Hematopoietic multipotent progenitor cell treated with erythropoietin and hydrocortisone succinate and interleukin-3 and kit ligand, for 17 days (in vitro differentiated cells): Measurements from ENCODE around the gene DENND4B.

Experiments used
- DNase-seq: peaks from one replicate; pipeline ENCODE4 v3.0.0-alpha.2; 2015; ENCODE audit warnings: low spot score

The DENND4B gene

DNA sequence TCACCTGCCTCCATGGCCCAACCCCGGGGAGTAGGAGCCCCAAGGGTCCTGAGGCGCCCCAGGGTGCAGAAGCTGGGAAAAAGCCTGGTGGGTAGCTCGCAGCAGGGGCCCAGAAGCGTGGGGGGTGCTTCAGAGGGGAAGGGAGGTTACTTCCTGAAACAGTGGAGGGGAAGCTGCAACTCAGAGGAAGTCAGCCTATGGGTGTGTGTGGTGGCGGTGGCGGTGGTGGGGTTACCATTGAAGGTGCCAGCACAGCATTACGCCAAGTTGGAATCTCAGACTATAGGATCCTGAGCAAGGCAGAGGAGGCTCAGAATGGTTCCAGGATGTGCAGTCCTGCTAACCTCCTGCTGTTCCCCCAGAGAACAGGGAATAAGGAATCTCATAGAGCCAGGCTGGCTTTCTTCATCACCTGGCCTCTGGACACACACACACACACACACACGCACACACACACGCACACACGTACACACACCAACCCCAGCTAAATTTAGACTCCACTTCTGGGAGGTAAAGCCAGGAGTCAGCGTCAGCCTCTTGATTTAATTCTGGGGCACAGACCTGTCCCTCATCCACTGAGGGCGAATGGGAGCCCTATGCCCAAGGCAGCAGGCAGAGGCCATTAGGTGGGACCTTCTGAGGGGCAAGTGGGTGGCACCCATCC, 1.3 kb downstream of the DENND4B start:
- no peak for DNase-seq

- no peak for DNase-seq
These were observed 1.7 kb downstream of the DENND4B start for GRCh38 chr1:153944827-153945117.

DNA sequence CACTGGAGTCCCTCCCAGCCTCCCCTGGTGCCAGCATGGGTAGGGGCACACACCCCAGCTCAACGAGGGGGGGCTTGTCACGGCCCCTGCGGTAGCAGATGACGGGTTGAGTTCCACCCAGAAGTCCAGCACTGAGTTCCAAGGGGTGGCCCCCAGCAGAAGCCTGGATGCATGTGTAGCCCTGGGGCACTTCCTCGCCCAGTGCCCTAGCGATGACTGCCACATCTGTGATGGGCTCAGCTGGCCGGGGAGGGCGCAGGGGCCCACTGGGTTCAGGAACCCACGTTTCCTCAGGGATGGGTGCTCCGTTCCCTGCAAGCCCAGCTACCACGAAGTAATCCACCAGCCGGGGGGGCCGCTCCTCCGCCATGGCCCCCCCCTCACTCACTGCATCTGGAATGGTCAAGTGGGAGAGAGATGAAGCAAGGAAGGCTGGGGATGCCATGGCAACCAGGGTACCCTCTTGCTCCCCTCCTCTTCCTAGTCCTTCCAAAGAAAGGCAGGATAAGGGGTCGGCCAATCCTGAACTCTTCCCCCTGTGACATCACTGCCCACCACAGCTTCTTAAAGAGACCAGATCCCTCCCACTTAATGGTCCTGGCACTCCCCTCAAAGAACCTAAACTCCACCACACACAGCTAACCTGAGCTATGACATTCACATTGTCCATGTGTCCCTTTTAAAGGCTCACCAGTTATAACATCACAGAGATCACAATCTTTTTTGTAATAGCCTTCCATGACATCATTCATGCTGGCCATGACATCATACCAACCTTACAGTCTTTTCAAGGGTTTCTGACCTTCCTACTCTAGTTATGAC, 2.3 kb downstream of the DENND4B start:
- no peak for DNase-seq

DNA sequence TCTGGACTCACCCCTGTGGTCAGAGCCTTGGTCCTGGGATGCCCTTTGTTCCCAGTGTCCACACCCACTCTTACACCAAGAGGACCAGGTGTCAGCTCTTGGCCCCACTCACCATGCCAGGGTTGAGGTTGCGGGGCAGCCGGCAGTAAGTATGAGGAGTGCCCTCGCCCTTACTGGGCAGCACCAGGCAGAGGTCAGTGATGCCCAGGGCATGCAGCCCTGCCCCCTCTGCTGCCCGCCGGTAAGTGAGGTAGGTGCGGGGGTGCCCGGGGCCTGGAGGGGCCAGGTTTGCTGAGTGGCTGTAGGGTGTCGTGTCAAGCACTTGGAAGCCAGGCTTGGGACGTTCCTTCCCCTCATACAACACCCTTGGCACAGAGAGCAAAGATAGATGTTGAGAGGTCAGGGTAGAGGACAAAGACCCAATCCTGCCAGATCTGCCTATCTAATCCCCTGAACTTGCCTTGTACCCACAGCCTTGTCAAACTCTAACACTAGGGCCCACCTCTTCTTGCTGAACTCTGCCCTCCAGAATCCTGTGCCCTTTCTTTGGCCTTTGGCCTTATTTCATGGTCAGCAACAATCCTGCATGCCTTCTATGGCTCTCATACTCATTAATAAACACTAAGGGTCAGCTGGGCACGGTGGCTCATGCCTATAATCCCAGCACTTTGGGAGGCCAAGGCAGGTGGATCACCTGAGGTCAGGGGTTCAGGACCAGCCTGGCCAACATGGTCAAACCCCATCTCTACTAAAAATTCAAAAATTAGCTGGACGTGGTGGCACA, 3.6 kb downstream of the DENND4B start:
- no peak for DNase-seq

- no peak for DNase-seq
These were observed 4.4 kb downstream of the DENND4B start for GRCh38 chr1:153941826-153942725.

DNA sequence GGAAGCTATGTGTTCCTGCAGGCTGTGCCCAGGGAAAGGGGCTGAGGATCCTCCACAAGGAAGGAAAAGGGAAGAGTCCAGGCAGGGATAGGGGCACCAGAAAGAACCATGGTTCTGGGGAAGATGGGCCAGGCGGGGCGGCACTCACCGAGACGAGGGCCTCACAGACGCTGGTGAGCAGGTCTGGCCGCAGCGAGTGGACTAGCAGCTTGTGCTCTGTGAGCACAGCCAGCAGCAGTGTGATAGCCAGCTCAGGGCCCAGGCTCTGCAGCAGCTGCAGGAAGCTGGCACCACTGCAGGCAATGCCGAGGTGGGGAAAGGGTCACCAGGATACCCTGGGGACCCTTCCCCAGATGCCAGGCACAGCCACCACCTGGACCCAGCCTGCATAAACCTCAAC, 5.8 kb downstream of the DENND4B start:
- DNase-seq = no peak

- DNase-seq = no peak
These were observed 7.0 kb downstream of the DENND4B start for GRCh38 chr1:153939476-153939875.

DNA sequence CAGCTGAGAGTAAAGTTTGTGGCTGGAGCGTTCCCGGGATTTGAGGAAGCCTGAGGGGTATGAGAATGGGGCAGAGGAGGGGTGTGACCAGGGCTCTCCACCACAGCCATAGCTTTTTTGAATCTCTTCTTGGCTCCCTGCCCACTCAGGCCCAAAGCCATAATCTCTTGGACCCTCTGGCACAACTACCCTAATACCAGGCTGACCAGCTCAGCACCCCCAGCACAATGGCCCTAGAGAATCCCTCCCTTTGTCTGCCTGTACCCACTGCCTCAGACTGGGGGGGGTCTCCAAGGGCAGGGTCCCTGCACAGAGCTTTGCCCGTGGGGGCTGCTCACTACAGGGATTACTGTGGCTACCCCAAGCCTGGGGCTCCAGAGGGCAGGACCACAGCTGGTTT, 7.5 kb downstream of the DENND4B start:
- no peak for DNase-seq

DNA sequence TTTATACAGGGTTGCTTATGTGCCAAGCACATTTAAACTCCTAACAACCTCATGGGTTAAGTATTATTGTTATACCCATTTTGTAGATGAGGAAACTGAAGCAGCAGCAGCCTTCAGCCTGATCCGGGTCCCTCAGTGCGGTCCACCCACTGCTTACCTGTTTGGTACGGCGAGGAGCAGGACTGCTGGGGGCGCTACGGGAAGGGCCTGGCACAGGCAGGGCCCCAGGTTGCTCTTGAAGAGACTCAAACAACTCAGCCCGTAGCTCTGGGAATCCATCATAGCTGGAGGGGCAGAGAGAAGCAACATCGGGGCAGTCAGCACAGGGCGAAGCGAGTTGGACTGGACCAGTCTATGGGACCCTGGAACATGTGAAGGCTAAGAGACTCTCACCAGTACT, 9.2 kb downstream of the DENND4B start:
- no peak for DNase-seq

DNA sequence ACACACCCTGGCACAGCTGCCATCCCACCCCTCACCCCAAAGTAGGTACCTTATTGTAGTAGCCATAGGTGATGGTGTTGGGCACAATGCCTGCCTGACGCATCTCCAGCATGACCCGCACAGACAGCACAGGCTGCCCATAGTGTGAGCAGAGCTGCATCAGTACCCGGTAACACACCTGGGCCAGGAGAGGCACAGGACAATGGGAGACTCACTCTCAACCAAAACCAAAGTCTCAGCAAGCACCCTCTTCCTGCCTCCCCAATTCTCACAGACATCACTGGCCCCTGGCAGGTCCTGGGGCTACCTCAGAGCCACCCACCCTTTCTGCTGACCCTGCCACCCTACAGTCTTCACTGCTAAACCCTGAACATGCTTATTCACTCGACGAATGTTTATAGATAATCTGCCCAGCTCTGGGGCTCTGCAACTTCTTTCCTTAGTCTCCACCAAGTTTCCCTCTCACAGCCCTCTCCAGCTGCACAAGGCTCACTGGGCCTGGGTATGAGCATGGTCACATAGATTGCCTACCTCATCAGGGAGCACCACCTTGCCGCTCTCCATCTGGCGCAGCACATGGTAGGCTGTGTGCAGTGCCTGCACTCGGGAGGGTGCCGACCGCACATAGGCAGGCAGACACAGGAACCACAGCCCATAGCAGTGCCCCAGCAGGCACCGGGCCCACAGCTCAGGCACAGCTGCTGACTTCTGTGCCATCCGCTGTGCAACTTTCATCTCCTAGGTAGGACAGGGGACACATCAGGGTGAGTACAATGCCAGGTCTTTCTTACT, 10.3 kb downstream of the DENND4B start:
- no peak for DNase-seq

- no peak for DNase-seq
These were observed 11.8 kb downstream of the DENND4B start for GRCh38 chr1:153934746-153935145.

DNA sequence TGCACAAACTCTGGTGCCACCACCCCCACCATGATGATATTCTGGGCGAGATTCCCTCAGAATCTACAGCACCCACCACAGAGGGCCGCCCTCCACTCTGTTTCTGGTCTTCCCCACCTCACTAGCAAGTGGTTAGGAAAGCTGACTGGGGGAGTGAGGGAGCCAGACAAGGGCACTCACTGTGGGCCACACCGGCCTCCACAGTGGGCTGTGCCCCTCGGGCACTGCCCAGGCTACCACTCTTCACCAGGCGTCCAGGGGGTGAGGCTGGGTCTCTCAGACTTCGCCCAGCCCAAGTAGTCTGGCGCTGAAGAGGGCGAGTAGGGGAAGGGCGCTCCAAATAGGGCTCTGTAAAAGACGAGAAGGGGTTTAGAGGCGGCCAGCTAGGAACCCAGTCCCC, 12.6 kb downstream of the DENND4B start:
- DNase-seq = no peak

- DNase-seq = no peak
These were observed 13.1 kb downstream of the DENND4B start for GRCh38 chr1:153933430-153933829.

DNA sequence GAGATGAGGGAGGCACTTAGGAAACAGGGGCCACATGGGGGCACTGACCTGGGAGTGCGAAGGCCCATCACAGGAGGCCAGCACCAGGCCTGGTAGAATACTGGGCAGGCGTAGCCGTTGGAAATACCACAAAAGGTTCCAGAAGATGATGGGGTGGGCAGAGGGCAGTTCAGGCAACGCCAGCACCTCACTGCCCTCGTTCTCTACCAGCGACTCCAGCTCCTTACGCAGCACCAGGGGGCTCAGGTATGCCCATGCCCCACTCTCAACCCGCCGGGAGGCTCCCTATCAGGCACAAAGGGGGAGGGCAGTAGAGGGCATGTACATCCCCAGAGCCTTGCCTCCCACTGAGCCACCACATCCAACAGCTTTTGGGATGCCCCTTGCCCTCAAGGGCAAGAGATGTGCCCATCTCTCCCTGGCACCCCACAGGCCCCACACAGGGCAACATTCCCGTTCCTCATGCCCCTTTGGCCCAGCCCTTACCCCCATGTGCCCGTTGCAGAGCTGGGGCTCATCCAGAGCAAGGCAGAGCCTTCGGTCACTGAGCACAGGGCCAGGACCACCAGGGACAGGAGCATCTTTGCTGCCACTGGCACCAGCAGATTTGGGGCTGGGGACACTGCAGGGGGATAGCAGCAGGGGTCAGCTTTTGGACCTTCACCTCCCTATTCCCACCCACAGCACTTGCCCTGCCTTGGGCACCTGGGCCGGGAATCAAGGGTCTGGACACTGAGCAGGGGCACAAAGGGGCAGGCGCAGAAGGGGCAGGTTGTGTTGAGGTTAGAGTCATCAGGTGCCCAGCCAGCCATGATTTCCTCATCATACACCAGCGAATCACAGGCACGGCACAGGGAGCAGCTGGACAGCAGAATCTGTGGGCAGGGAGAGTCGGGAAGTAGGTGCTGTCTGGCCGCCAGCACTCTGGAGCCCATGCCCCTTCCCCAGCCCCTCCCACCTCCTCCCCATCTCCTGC, 14.1 kb downstream of the DENND4B start:
- no peak for DNase-seq

DNA sequence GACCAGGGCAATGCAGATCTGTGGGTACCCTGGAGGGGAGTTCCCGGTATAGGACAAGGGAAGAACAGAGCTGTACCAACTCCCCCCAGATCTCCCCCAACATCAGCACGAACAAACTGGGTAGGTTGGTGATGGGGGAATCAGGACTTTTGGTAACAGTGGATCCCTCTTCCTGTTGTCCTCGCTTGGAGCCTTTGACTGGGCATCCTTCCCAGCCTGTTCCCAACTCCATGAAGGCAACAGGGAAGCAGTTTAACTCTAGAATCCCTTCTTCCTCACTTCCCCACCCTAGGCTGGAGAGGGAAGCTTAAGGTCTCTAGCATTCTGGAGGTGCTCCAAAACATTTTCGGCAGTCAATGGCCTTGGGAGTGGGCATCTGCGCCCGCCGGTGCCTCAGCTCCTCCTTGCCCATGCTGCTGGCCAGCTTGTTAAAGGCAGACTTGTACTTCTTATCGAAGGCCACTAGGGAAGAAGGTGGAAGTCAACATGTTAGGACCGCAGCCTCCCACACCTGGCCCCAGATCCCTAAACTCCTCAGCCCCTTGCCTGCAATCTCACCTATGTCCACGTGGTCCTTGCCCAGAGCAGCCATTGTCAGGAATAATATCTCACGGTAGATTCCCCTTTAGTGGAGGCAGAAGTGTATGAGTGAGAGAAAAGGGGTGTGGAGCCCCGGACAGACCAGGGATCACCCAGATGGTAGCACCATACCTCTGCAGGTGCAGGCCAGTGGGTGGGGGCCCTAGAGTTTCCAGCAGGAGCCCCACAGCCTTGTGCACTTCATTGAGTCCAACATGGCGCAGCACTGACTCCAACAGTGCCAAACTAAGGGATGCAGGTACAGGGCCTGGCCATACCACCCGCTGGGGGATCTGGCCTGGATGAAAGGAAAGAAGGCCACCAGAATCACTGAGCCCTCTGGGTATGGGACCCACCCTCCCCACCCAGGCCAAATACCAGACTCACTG, 16.3 kb downstream of the DENND4B start:
- DNase-seq = no peak

DNA sequence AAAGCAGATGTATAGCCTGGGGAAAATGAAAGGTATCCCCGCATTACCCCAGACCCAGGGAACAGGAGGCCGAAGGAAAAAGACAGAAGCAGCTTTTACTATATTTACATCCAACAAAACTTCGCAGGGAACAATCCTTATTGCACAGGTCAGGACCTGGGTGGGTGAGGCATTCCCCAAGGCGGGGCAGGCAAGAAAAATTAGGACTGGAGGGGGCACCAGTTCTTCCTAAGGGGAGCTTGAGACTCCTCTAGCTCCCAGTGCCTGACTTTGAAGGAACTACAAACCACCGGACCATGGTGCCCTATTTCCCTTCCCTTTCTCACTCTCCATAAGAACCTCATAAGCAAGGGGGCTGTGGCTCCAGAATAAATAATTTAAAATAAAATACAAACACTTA, 17.1 kb downstream of the DENND4B start:
- no peak for DNase-seq

- DNase-seq = no peak
These were observed 17.7 kb downstream of the DENND4B start for GRCh38 chr1:153928791-153929341.

DNA sequence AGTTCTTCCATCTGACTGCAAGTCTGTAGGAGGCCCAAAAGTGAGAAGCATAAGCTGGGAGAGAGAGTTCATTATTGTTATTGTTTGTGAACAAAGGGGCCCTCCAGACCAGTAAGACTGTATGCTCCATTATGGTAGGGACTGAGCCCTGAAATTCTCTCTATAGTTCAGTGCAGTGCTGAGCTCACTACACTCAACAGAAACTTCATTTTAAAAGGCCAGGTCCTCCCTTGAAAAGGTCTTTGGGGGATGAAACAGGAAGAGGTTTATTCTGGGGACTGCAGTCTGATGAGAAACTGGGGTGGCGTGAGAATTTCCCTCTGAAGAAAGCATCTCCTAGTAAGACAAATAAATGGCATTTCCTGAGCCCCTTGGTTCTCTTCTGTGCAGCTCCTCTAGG, 18.3 kb downstream of the DENND4B start:
- DNase-seq = no peak

GRCh38 chr1:153926405-153926804, 20.1 kb downstream of the DENND4B start:
- DNase-seq = no peak
